HCT116 (cell line): Measurements from ENCODE around the gene CREG2. TPM values are rescaled to one million over a fixed set of nuclear protein-coding genes. Genes with fewer than 3 reads are reported as not detected.

Experiments
- ATAC-seq: fragments of 200-7000 bp; cut with Tn5 transposase; 2 replicates; pipeline ENCODE4 v1.9.1; 2020; ENCODE audit warnings: mild to moderate bottlenecking, moderate library complexity
- BruUV-seq: library from RNA; stranded (reverse); fragments of 400-500 nt; replicated peaks from 2 replicates; lab custom pipeline; 2021; lab: Mats Ljungman, UMichigan
- CTCF ChIA-PET: fragments of 300-600 bp; sonication (Branson Sonifier 250); formaldehyde crosslinking; loops from one replicate; lab custom pipeline; 2021; ENCODE audit warnings: antibody characterized with exemption; lab: Charles Lee
- POLR2A ChIA-PET: fragments of 300-600, 350-600 bp; sonication (Branson Sonifier 250); formaldehyde crosslinking; loops from one replicate; lab custom pipeline; 2021; ENCODE audit warnings: antibody characterized with exemption; lab: Charles Lee
- RAD21 ChIA-PET, 2 experiments: fragments of 300-600 bp; sonication (Branson Sonifier 250); formaldehyde crosslinking; loops; one replicate each; lab custom pipeline; 2023; ENCODE audit warnings: low total read pairs in 2 of 2; ENCODE audit not compliant: uncharacterized antibody in 2 of 2, unreplicated experiment in 2 of 2, low non-redundant PET in 1 of 2; lab: Charles Lee
- DNase-seq: peaks from one replicate; pipeline ENCODE4 v3.0.0-alpha.2; 2010; ENCODE audit warnings: low read depth, low spot score
- H2AFZ ChIP-seq: fragments of 200-600 bp; shearing (Covaris generic), sonication (generic); 2 replicates; pipeline ENCODE4 v1.6.1; 2017; ENCODE audit warnings: low read depth, mixed run types, mixed read lengths, antibody characterized with exemption, low read length; ENCODE audit not compliant: poor library complexity, severe bottlenecking
- H3K27ac ChIP-seq: 2 replicates; pipeline ENCODE4 v1.5.1; 2012; ENCODE audit warnings: low read depth, low read length
- H3K27me3 ChIP-seq: fragments of 200-600 bp; sonication (generic); 2 replicates; pipeline ENCODE4 v1.6.1; 2016; ENCODE audit warnings: mixed run types, low read length, mixed read lengths; ENCODE audit not compliant: insufficient read depth
- H3K36me3 ChIP-seq, 2 experiments: fragments of 200-500 bp in 1 of 2; fragments of 200-600 bp in 1 of 2; sonication (Bioruptor generic) in 1 of 2; sonication (generic) in 1 of 2; 2 replicates each; pipeline versions ENCODE4 v1.5.1 to v1.6.1; 2014 to 2016; ENCODE audit warnings: low read length in 2 of 2, inconsistent platforms in 1 of 2, mixed read lengths in 1 of 2, mixed run types in 1 of 2; ENCODE audit not compliant: insufficient read depth in 2 of 2, control insufficient read depth in 1 of 2
- H3K4me1 ChIP-seq, 2 experiments: fragments of 200-600 bp in 1 of 2; sonication (generic) in 1 of 2; 2 replicates each; pipeline versions ENCODE4 v1.5.1 to v1.6.1; 2012 to 2017; ENCODE audit warnings: low read length in 2 of 2, inconsistent platforms in 1 of 2, mild to moderate bottlenecking in 1 of 2, mixed read lengths in 1 of 2, mixed run types in 1 of 2, moderate library complexity in 1 of 2; ENCODE audit not compliant: insufficient read depth in 2 of 2, control insufficient read depth in 1 of 2
- H3K4me2 ChIP-seq: fragments of 200-600 bp; sonication (generic); 2 replicates; pipeline ENCODE4 v1.6.1; 2017; ENCODE audit warnings: mixed run types, low read length, mixed read lengths
- H3K4me3 ChIP-seq, 2 experiments: fragments of 200-600 bp in 1 of 2; sonication (generic) in 1 of 2; replicated peaks in 1 of 2; 2 replicates each; pipeline ENCODE4 v1.5.1; 2011 to 2016; ENCODE audit warnings: low read length in 2 of 2, control low read depth in 1 of 2, low read depth in 1 of 2, mild to moderate bottlenecking in 1 of 2, mixed read lengths in 1 of 2, mixed run types in 1 of 2
- H3K79me2 ChIP-seq: fragments of 200-600 bp; sonication (generic); 2 replicates; pipeline ENCODE4 v1.6.1; 2017; ENCODE audit warnings: mild to moderate bottlenecking, mixed run types, low read length, moderate library complexity, mixed read lengths; ENCODE audit not compliant: insufficient read depth
- H3K9ac ChIP-seq: fragments of 200-600 bp; sonication (generic); 2 replicates; pipeline ENCODE4 v1.6.1; 2016; ENCODE audit warnings: low read length, mixed read lengths
- H3K9me2 ChIP-seq: fragments of 200-600 bp; sonication (generic), shearing (Covaris generic); 2 replicates; pipeline ENCODE4 v1.6.1; 2017; ENCODE audit warnings: mixed run types, mild to moderate bottlenecking, moderate library complexity; ENCODE audit not compliant: insufficient read depth
- H3K9me3 ChIP-seq, 2 experiments: fragments of 200-500 bp in 1 of 2; fragments of 200-600 bp in 1 of 2; sonication (Bioruptor generic) in 1 of 2; sonication (generic) in 1 of 2; 2 replicates each; pipeline ENCODE4 v1.6.1; 2014 to 2017; ENCODE audit warnings: low read length in 2 of 2, mixed read lengths in 2 of 2, inconsistent platforms in 1 of 2, low read depth in 1 of 2, mild to moderate bottlenecking in 1 of 2, mixed run types in 1 of 2, moderate library complexity in 1 of 2; ENCODE audit not compliant: control insufficient read depth in 1 of 2, insufficient read depth in 1 of 2
- H4K20me1 ChIP-seq: fragments of 200-600 bp; sonication (generic), shearing (Covaris generic); 2 replicates; pipeline ENCODE4 v1.6.1; 2017; ENCODE audit warnings: mixed run types, mild to moderate bottlenecking, moderate library complexity; ENCODE audit not compliant: insufficient read depth
- EGR1 ChIP-seq: IDR thresholded peaks from 2 replicates; pipeline ENCODE4 v1.6.1; 2012; ENCODE audit warnings: low read depth
- EZH2 ChIP-seq: fragments of 200-600 bp; sonication (generic); IDR thresholded peaks from 2 replicates; pipeline ENCODE4 v1.6.1; 2017; ENCODE audit warnings: antibody characterized with exemption, mixed run types
- EZH2phosphoT487 ChIP-seq: fragments of 200-600 bp; IDR thresholded peaks from 2 replicates; pipeline ENCODE4 v1.6.1; 2018; ENCODE audit warnings: antibody characterized with exemption, borderline replicate concordance
- JUND ChIP-seq: IDR thresholded peaks from 2 replicates; pipeline ENCODE4 v1.6.1; 2012
- POLR2AphosphoS5 ChIP-seq: IDR thresholded peaks from 2 replicates; pipeline ENCODE4 v1.6.1; 2011; ENCODE audit warnings: mild to moderate bottlenecking, low read depth, low read length, moderate library complexity
- REST ChIP-seq: IDR thresholded peaks from 2 replicates; pipeline ENCODE4 v1.6.1; 2012; ENCODE audit warnings: low read depth
- YY1 ChIP-seq: IDR thresholded peaks from 2 replicates; pipeline ENCODE4 v1.6.1; 2011; ENCODE audit warnings: low read length, low read depth, moderate library complexity, mild to moderate bottlenecking; ENCODE audit not compliant: insufficient replicate concordance; ENCODE audit errors: extremely low read depth
- ZNF274 ChIP-seq: fragments of 200-500 bp; sonication (Bioruptor generic); IDR thresholded peaks from 2 replicates; pipeline ENCODE4 v1.6.1; 2014; ENCODE audit warnings: mild to moderate bottlenecking, low read depth, low read length, inconsistent platforms
- intact Hi-C: fragments of 100-400 bp; cut with micrococcal nuclease; formaldehyde crosslinking; loops from 2 replicates; pipeline ENCODE4 v1.10.0; 2022
- total RNA-seq: library from RNA; stranded (reverse); gene quantifications from one replicate; pipeline ENCODE4 v1.2.1, GENCODE V29; 2021; ENCODE audit not compliant: unreplicated experiment

Gene CREG2
- total RNA-seq, 1 experiment from 2014 or later: 0.12 TPM

- H3K4me3 ChIP-seq: no peak overlapping the region
- intact Hi-C loops: no loop called here
- H3K79me2 ChIP-seq: no peaks in the 10 kb centered on the region
- H3K4me1 ChIP-seq: peaks cover 0 to 6% of the 10 kb centered on the region in 2 experiments; a peak in 1 of 4 replicates
- TF ChIP-seq JUND: no peak
- no peak for TF ChIP-seq EZH2phosphoT487
- TF ChIP-seq POLR2AphosphoS5: no peak
- TF ChIP-seq YY1: no peak
- TF ChIP-seq EGR1: no peak
- TF ChIP-seq REST: no peak
- TF ChIP-seq EZH2: no peak
- no peak for TF ChIP-seq ZNF274
- no peak for ATAC-seq
- no peaks in the 10 kb centered on the region for H3K9me3 ChIP-seq
- H4K20me1 ChIP-seq: no peaks in the 10 kb centered on the region
- H2AFZ ChIP-seq: no peak overlapping the region
- ChIA-PET POLR2A (no interaction called here), CTCF (no interaction called here), RAD21 (no interaction called here)
- no peak overlapping the region for H3K27ac ChIP-seq
- H3K27me3 ChIP-seq: no peaks in the 10 kb centered on the region
- no peaks in the 10 kb centered on the region for H3K9me2 ChIP-seq
- no peak for DNase-seq
- H3K4me2 ChIP-seq: no peak overlapping the region
- H3K36me3 ChIP-seq: no peaks in the 10 kb centered on the region
- no peak overlapping the region for H3K9ac ChIP-seq
- no TSS peak for BruUV-seq
These were observed 15.3 kb upstream of the CREG2 start for GRCh38 chr2:101402630-101403029.
